Vagina (tissue), 2 donors: ENCODE data around the gene WDR37. TPM values are rescaled to one million over a fixed set of nuclear protein-coding genes. Genes with fewer than 3 reads are reported as not detected.
A peak's percentile ranks its signal among the peaks of the same experiment; 100 is the strongest.
"Not testable (repeated sequence)": the region's sequence is repeated elsewhere in the genome, so short reads cannot be mapped to it uniquely, and the experiment has no call there.

Source experiments
- DNase-seq, 2 donors: peaks; one replicate each; pipeline ENCODE4 v3.0.0-alpha.2; 2017; ENCODE audit errors: extremely low spot score in 2 of 2
- H3K27ac ChIP-seq: fragments of 200-600 bp; sonication (generic); one replicate; pipeline ENCODE4 v1.5.1; 2019
- H3K27me3 ChIP-seq: fragments of 200-600 bp; sonication (generic); one replicate; pipeline ENCODE4 v1.5.1; 2019
- H3K36me3 ChIP-seq, 2 donors: fragments of 200-600 bp; sonication (generic); one replicate each; pipeline ENCODE4 v1.5.1; 2017 to 2019
- H3K4me1 ChIP-seq: fragments of 200-600 bp; sonication (generic); one replicate; pipeline ENCODE4 v1.5.1; 2019
- H3K4me3 ChIP-seq, 2 donors: fragments of 200-600 bp; sonication (generic); 1 replicate in 1 of 2; 2 replicates in 1 of 2; pipeline ENCODE4 v1.5.1; 2016 to 2019
- H3K9me3 ChIP-seq: fragments of 200-600 bp; sonication (generic); one replicate; pipeline ENCODE4 v1.5.1; 2019
- CTCF ChIP-seq, 3 experiments: fragments of 450-650 bp in 2 of 3; fragments of 200-600 bp in 1 of 3; sonication (generic) in 1 of 3; IDR thresholded peaks; one replicate each; pipeline ENCODE4 v1.5.1; 2017 to 2019; ENCODE audit warnings: antibody characterized with exemption in 3 of 3, mild to moderate bottlenecking in 2 of 3, moderate library complexity in 2 of 3
- POLR2A ChIP-seq, 2 donors: fragments of 450-650 bp; IDR thresholded peaks; one replicate each; pipeline ENCODE4 v1.6.1; 2017; ENCODE audit warnings: antibody characterized with exemption in 2 of 2, mild to moderate bottlenecking in 2 of 2, moderate library complexity in 2 of 2
- POLR2AphosphoS5 ChIP-seq, 2 donors: sonication (generic); formaldehyde crosslinking; IDR thresholded peaks; one replicate each; pipeline ENCODE4 v1.9.0; 2017; ENCODE audit warnings: antibody characterized with exemption in 2 of 2, mild to moderate bottlenecking in 2 of 2, low read depth in 1 of 2; ENCODE audit not compliant: insufficient read depth in 1 of 2
- intact Hi-C: fragments of 100-400 bp; cut with DNase I; formaldehyde crosslinking; loops from one replicate; pipeline ENCODE4 v1.15.1; 2023
- total RNA-seq: library from RNA; depleted of rRNA; stranded (reverse); fragments of >200 nt; gene quantifications from one replicate; pipeline ENCODE4 v1.2.3, GENCODE V29; 2016

Gene WDR37
- total RNA-seq, 1 donor from 2014 or later, result 16.9 TPM

- Histone ChIP-seq H3K36me3 (no peaks in the 10 kb centered on the region), H3K9me3 (no peaks in the 10 kb centered on the region), H3K27me3 (no peaks in the 10 kb centered on the region), H3K4me1 (no peaks in the 10 kb centered on the region), H3K27ac (no peak overlapping the region), H3K4me3 (no peak overlapping the region)
- DNase-seq, result peak; percentile 49 to 64
- TF ChIP-seq POLR2A (IDR thresholded peaks at IDR 0.05) (no peak), POLR2AphosphoS5 (IDR thresholded peaks at IDR 0.05; ENCODE audit: insufficient read depth in 1 of 2, low read depth in 1 of 2) (no peak), CTCF (IDR thresholded peaks at IDR 0.05) (no peak)
- intact Hi-C loops, result no loop called here
Observed at GRCh38 chr10:1157615-1157933, 101.4 kb downstream of the WDR37 start.

GRCh38 chr10:1158066-1158465 is 101.9 kb downstream of the WDR37 start:
- TF ChIP-seq POLR2AphosphoS5 (IDR thresholded peaks at IDR 0.05; ENCODE audit: insufficient read depth in 1 of 2, low read depth in 1 of 2) (no peak), POLR2A (IDR thresholded peaks at IDR 0.05) (no peak), CTCF (IDR thresholded peaks at IDR 0.05) (no peak)
- no peaks in the 10 kb centered on the region for H3K4me1 ChIP-seq
- no peak overlapping the region for H3K4me3 ChIP-seq
- no peak overlapping the region for H3K27ac ChIP-seq
- no peak for DNase-seq
- H3K27me3 ChIP-seq, result no peaks in the 10 kb centered on the region
- intact Hi-C loops, result no loop called here
- no peaks in the 10 kb centered on the region for H3K36me3 ChIP-seq
- no peaks in the 10 kb centered on the region for H3K9me3 ChIP-seq

- DNase-seq, H3K9me3 ChIP-seq, H3K27ac ChIP-seq, H3K4me3 ChIP-seq, H3K4me1 ChIP-seq, intact Hi-C loops, H3K27me3 ChIP-seq, H3K36me3 ChIP-seq: not testable (repeated sequence)
Observed at GRCh38 chr10:1158536-1158935, 102.4 kb downstream of the WDR37 start.

GRCh38 chr10:1159131-1160061 is 103.2 kb downstream of the WDR37 start:
- H3K4me1 ChIP-seq, result no peaks in the 10 kb centered on the region
- intact Hi-C loops, result no loop called here
- DNase-seq, result peak; percentile 29 to 52
- H3K4me3 ChIP-seq, result no peak overlapping the region
- H3K36me3 ChIP-seq, result no peaks in the 10 kb centered on the region
- H3K9me3 ChIP-seq, result no peaks in the 10 kb centered on the region
- no peaks in the 10 kb centered on the region for H3K27me3 ChIP-seq
- TF ChIP-seq CTCF (IDR thresholded peaks at IDR 0.05), result no peak
- no peak for TF ChIP-seq POLR2A (IDR thresholded peaks at IDR 0.05)
- H3K27ac ChIP-seq, result no peak overlapping the region

- TF ChIP-seq CTCF (IDR thresholded peaks at IDR 0.05) (no peak), POLR2A (IDR thresholded peaks at IDR 0.05) (no peak), POLR2AphosphoS5 (IDR thresholded peaks at IDR 0.05; ENCODE audit: insufficient read depth in 1 of 2, low read depth in 1 of 2) (no peak)
- intact Hi-C loops, result no loop called here
- Histone ChIP-seq H3K27me3 (no peaks in the 10 kb centered on the region), H3K4me1 (no peaks in the 10 kb centered on the region), H3K27ac (no peak overlapping the region), H3K36me3 (no peaks in the 10 kb centered on the region), H3K4me3 (no peak overlapping the region), H3K9me3 (no peaks in the 10 kb centered on the region)
- DNase-seq, result peak; percentile 54 to 55
Observed at GRCh38 chr10:1160561-1161314, 104.6 kb downstream of the WDR37 start.

- intact Hi-C loops, H3K4me3 ChIP-seq: not testable (repeated sequence)
Observed at GRCh38 chr10:1161315-1161673, 105.1 kb downstream of the WDR37 start.

More at GRCh38 chr10:1161315-1161673, 105.1 kb downstream of the WDR37 start:
- H3K36me3 ChIP-seq, H3K27me3 ChIP-seq, H3K27ac ChIP-seq, H3K4me1 ChIP-seq, DNase-seq, H3K9me3 ChIP-seq: not testable (repeated sequence)
